Dedifferentiated amniotic fluid mesenchymal stem cell (primary cell): Measurements from ENCODE around the gene SIRT6.
"Not testable (repeated sequence)": the region's sequence is repeated elsewhere in the genome, so short reads cannot be mapped to it uniquely, and the experiment has no call there.

Experiments used
- DNase-seq: peaks from one replicate; pipeline ENCODE4 v3.0.0-alpha.2; 2016; ENCODE audit errors: extremely low spot score

The SIRT6 gene

GRCh38 chr19:4174895-4175668 lies 7.3 kb downstream of the SIRT6 start:
- no peak for DNase-seq

GRCh38 chr19:4174213-4174894 lies 8.0 kb downstream of the SIRT6 start:
- DNase-seq: no peak

GRCh38 chr19:4173479-4174212 lies 8.7 kb downstream of the SIRT6 start:
- no peak for DNase-seq

GRCh38 chr19:4172861-4173473 lies 9.4 kb downstream of the SIRT6 start:
- no peak for DNase-seq

- DNase-seq: no peak
These were observed 10.7 kb downstream of the SIRT6 start for GRCh38 chr19:4171676-4172075.

GRCh38 chr19:4164262-4164661 lies 18.1 kb downstream of the SIRT6 start:
- no peak for DNase-seq

GRCh38 chr19:4161415-4162077 lies 20.8 kb downstream of the SIRT6 start:
- no peak for DNase-seq

GRCh38 chr19:4157971-4158370 lies 24.4 kb downstream of the SIRT6 start:
- not testable (repeated sequence) for DNase-seq

- no peak for DNase-seq
These were observed 25.2 kb downstream of the SIRT6 start for GRCh38 chr19:4157164-4157563.

GRCh38 chr19:4154571-4155312 lies 27.6 kb downstream of the SIRT6 start:
- no peak for DNase-seq

GRCh38 chr19:4152241-4152998 lies 29.9 kb downstream of the SIRT6 start:
- DNase-seq: no peak

GRCh38 chr19:4151623-4152022 lies 30.7 kb downstream of the SIRT6 start:
- no peak for DNase-seq

- DNase-seq: no peak
These were observed 32.7 kb downstream of the SIRT6 start for GRCh38 chr19:4149518-4150288.

- DNase-seq: no peak
These were observed 37.6 kb downstream of the SIRT6 start for GRCh38 chr19:4144666-4145249.

- not testable (repeated sequence) for DNase-seq
These were observed 39.4 kb downstream of the SIRT6 start for GRCh38 chr19:4142916-4143315.

- DNase-seq: peak; percentile 56
These were observed 42.1 kb downstream of the SIRT6 start for GRCh38 chr19:4140237-4140711.

- no peak for DNase-seq
These were observed 42.6 kb downstream of the SIRT6 start for GRCh38 chr19:4139614-4140236.

- DNase-seq: no peak
These were observed 43.9 kb downstream of the SIRT6 start for GRCh38 chr19:4138445-4138844.
